IMR-90 (cell line): ENCODE measurements around the gene DCHS1. TPM values are rescaled to one million over a fixed set of nuclear protein-coding genes. Genes with fewer than 3 reads are reported as not detected.
A peak's percentile ranks its signal among the peaks of the same experiment; 100 is the strongest.

ENCODE experiments used
- ATAC-seq: fragments of 200-7000 bp; cut with Tn5 transposase; 2 replicates; pipeline ENCODE4 v1.9.1; 2020; ENCODE audit warnings: low read depth, mild to moderate bottlenecking, moderate library complexity
- BruUV-seq: library from RNA; stranded (reverse); fragments of 400-500 nt; replicated peaks from 2 replicates; lab custom pipeline; 2021; lab: Mats Ljungman, UMichigan
- CTCF ChIA-PET: fragments of 300-600 bp; formaldehyde crosslinking; extraction: SDS; loops from one replicate; lab custom pipeline; 2021; ENCODE audit warnings: antibody characterized with exemption; lab: Yijun Ruan, JAX
- POLR2A ChIA-PET: fragments of 300-600 bp; sonication (Branson Sonifier 250); formaldehyde crosslinking; loops from one replicate; lab custom pipeline; 2022; ENCODE audit warnings: antibody characterized with exemption; ENCODE audit not compliant: unreplicated experiment; lab: Charles Lee
- DNase-seq: peaks from one replicate; pipeline ENCODE4 v3.0.0; 2013
- H2AFZ ChIP-seq: replicated peaks from 2 replicates; pipeline ENCODE3; 2013; ENCODE audit warnings: low read length, mild to moderate bottlenecking; ENCODE audit not compliant: poor library complexity
- H2AK5ac ChIP-seq: 2 replicates; pipeline ENCODE4 v1.6.1; 2013; ENCODE audit warnings: low read depth, low read length, inconsistent platforms
- H2AK9ac ChIP-seq: replicated peaks from 2 replicates; pipeline ENCODE3; 2013; ENCODE audit warnings: mild to moderate bottlenecking, low read depth, low read length, moderate library complexity; ENCODE audit not compliant: poor library complexity
- H2BK120ac ChIP-seq: 2 replicates; pipeline ENCODE4 v1.6.1; 2013; ENCODE audit warnings: low read depth, low read length, inconsistent platforms
- H2BK15ac ChIP-seq: 3 replicates; pipeline ENCODE4 v1.6.1; 2013; ENCODE audit warnings: low read depth, low read length, inconsistent platforms
- H2BK20ac ChIP-seq: 2 replicates; pipeline ENCODE4 v1.6.1; 2013; ENCODE audit warnings: low read depth, mild to moderate bottlenecking, inconsistent platforms, low read length, moderate library complexity
- H2BK5ac ChIP-seq: 2 replicates; pipeline ENCODE4 v1.6.1; 2013; ENCODE audit warnings: mild to moderate bottlenecking, low read depth, low read length, inconsistent platforms; ENCODE audit not compliant: poor library complexity, severe bottlenecking
- H3K14ac ChIP-seq: replicated peaks from 2 replicates; pipeline ENCODE4 v1.6.1; 2013; ENCODE audit warnings: low read depth, low read length, inconsistent platforms
- H3K18ac ChIP-seq: 2 replicates; pipeline ENCODE4 v1.6.1; 2013; ENCODE audit warnings: low read depth, low read length, control low read depth
- H3K23ac ChIP-seq: 2 replicates; pipeline ENCODE4 v1.6.1; 2013; ENCODE audit warnings: low read depth, low read length, inconsistent platforms
- H3K27ac ChIP-seq: 2 replicates; pipeline ENCODE4 v1.5.1; 2013; ENCODE audit warnings: mild to moderate bottlenecking, control low read depth, low read length; ENCODE audit not compliant: insufficient read depth
- H3K27me3 ChIP-seq: 2 replicates; pipeline ENCODE4 v1.6.1; 2013; ENCODE audit warnings: low read length; ENCODE audit not compliant: control insufficient read depth, insufficient read depth
- H3K36me3 ChIP-seq: 2 replicates; pipeline ENCODE4 v1.6.1; 2013; ENCODE audit warnings: low read length, mixed read lengths; ENCODE audit not compliant: control insufficient read depth, insufficient read depth
- H3K4ac ChIP-seq: 2 replicates; pipeline ENCODE4 v1.6.1; 2013; ENCODE audit warnings: low read depth, low read length, inconsistent platforms
- H3K4me1 ChIP-seq: 2 replicates; pipeline ENCODE4 v1.6.1; 2013; ENCODE audit warnings: low read length, mixed read lengths; ENCODE audit not compliant: control insufficient read depth, insufficient read depth
- H3K4me2 ChIP-seq: 2 replicates; pipeline ENCODE4 v1.6.1; 2013; ENCODE audit warnings: low read depth, mild to moderate bottlenecking, control low read depth, low read length, moderate library complexity
- H3K4me3 ChIP-seq: 2 replicates; pipeline ENCODE4 v1.5.1; 2013; ENCODE audit warnings: low read depth, mild to moderate bottlenecking, control low read depth, low read length, moderate library complexity; ENCODE audit not compliant: insufficient read depth
- H3K56ac ChIP-seq: 2 replicates; pipeline ENCODE4 v1.6.1; 2013; ENCODE audit warnings: low read length, inconsistent platforms; ENCODE audit not compliant: insufficient read depth; ENCODE audit errors: extremely low read depth
- H3K79me1 ChIP-seq, 2 experiments: 2 replicates each; pipeline ENCODE4 v1.6.1; 2013; ENCODE audit warnings: low read length in 2 of 2, inconsistent platforms in 1 of 2, low read depth in 1 of 2
- H3K9ac ChIP-seq: 2 replicates; pipeline ENCODE4 v1.6.1; 2013; ENCODE audit warnings: low read depth, low read length, control low read depth
- H3K9me1 ChIP-seq: 2 replicates; pipeline ENCODE4 v1.6.1; 2013; ENCODE audit warnings: low read length, inconsistent platforms; ENCODE audit not compliant: insufficient read depth
- H3K9me3 ChIP-seq: 2 replicates; pipeline ENCODE4 v1.6.1; 2013; ENCODE audit warnings: low read length; ENCODE audit not compliant: control insufficient read depth, insufficient read depth
- H4K20me1 ChIP-seq: 2 replicates; pipeline ENCODE4 v1.6.1; 2013; ENCODE audit warnings: low read length, inconsistent platforms; ENCODE audit not compliant: insufficient read depth
- H4K5ac ChIP-seq: 2 replicates; pipeline ENCODE4 v1.6.1; 2013; ENCODE audit warnings: mild to moderate bottlenecking, low read depth, low read length, control low read depth
- H4K8ac ChIP-seq, 2 experiments: 2 replicates each; pipeline ENCODE4 v1.6.1; 2013; ENCODE audit warnings: low read depth in 2 of 2, low read length in 2 of 2, control low read depth in 1 of 2, inconsistent platforms in 1 of 2
- H4K91ac ChIP-seq: 2 replicates; pipeline ENCODE4 v1.6.1; 2013; ENCODE audit warnings: low read depth, low read length, inconsistent platforms; ENCODE audit not compliant: insufficient read depth
- CEBPB ChIP-seq: IDR thresholded peaks from 2 replicates; pipeline ENCODE4 v1.6.1; 2012; ENCODE audit warnings: low read depth, low read length, improper control_type of control experiment
- WGBS, 2 experiments: methylation state at CpG; one replicate each; pipeline versions ENCODE4 v1.1.5 to v1.1.7; 2013; ENCODE audit warnings: missing lambda C conversion rate in 2 of 2; ENCODE audit not compliant: insufficient read length in 1 of 2; ENCODE audit errors: extremely low coverage in 2 of 2; 5-methylcytosine and 5-hydroxymethylcytosine counted together
- dilution Hi-C: fragments of 300-500 bp; cut with HindIII; formaldehyde crosslinking; loops from one replicate; pipeline ENCODE4 v1.14.3; 2018; ENCODE audit warnings: low sequenced_read_pairs; ENCODE audit not compliant: unreplicated experiment
- in situ Hi-C: fragments of 300-500 bp; cut with MboI; formaldehyde crosslinking; loops from 3 replicates; pipeline ENCODE4 v1.14.3; 2019; ENCODE audit warnings: low sequenced_read_pairs, inconsistent platforms, mixed read lengths
- intact Hi-C: fragments of 100-400 bp; cut with micrococcal nuclease; formaldehyde crosslinking; loops from 2 replicates; pipeline ENCODE4 v1.10.0; 2022
- polyA plus RNA-seq, 3 experiments: library from polyadenylated mRNA; depleted of rRNA; stranded (reverse); fragments of >200 nt; gene quantifications; 2 replicates each; pipeline ENCODE4 v1.2.3, GENCODE V29; 2012; ENCODE audit warnings: low replicate concordance in 1 of 3
- total RNA-seq: library from RNA; depleted of rRNA; stranded (reverse); fragments of >200 nt; gene quantifications from 2 replicates; pipeline ENCODE4 v1.2.3, GENCODE V29; 2012
- TF ChIP-seq, protein P1 (sequence below): fragments of 150-350 bp; IDR thresholded peaks from 2 replicates; pipeline ENCODE4 v1.6.1; 2016; ENCODE audit warnings: low read depth, mild to moderate bottlenecking, low read length, moderate library complexity, borderline replicate concordance
- TF ChIP-seq, protein P2 (sequence below): conservative IDR thresholded peaks from 2 replicates; pipeline ENCODE4 v1.5.1; 2012; ENCODE audit warnings: mild to moderate bottlenecking, low read depth, low read length, improper control_type of control experiment

DCHS1 gene
- total and polyA plus RNA-seq, 2 of the 4 experiments (the other 2 are of a cell fraction): 1.4 to 3.3 TPM

DNA sequence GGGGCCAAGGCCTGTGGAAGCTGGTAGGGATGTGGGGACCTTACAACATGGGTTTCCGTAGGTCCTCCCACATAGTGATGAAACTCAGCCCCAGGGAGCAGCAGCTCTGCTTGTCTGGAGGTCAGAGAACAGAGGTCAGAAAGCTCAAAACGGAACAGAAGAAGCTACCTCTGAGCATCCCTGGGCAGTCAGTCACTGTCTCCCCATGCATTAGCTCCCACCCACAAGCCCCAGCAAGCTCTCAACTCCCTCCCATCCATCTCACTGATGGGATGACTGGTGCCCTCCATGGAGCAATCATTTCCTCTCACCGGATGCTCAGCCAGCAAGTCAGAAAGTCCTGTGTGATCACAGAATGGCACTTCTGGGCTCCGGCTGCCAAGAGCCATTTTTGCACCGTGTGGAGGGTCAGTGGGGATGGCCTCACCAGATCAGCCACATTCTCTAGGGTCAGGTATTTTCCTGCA, 38.3 kb downstream of the DCHS1 start:
- Histone ChIP-seq H3K9me1 (peaks cover 19% of the 10 kb centered on the region), H3K4me3 (no peak overlapping the region), H2AK9ac (peak overlapping the region; percentile 58), H3K4me2 (peak overlapping the region; percentile 91), H2AK5ac (peak overlapping the region; percentile 55), H2AFZ (no peak overlapping the region), H2BK20ac (0 out of 2 replicates have a peak overlapping the region, but pooled peaks have one; percentile 9), H3K23ac (0 out of 2 replicates have a peak overlapping the region, but pooled peaks have one; percentile 3), H3K27me3 (no peaks in the 10 kb centered on the region), H3K9ac (no peak overlapping the region), H2BK15ac (0 out of 3 replicates have a peak overlapping the region, but pooled peaks have one; percentile 40), H3K4ac (peak overlapping the region; percentile 75), H3K14ac (peak overlapping the region; percentile 16; the same call in 1 of the 2 replicates), H3K36me3 (peaks cover 24% of the 10 kb centered on the region; the same call in 1 of the 2 replicates), H3K79me1 (peaks cover 9 to 57% of the 10 kb centered on the region in 2 experiments), H2BK5ac (peak overlapping the region; percentile 39), H4K91ac (peak overlapping the region; percentile 61), H3K9me3 (no peaks in the 10 kb centered on the region), H4K8ac (peak overlapping the region in 1 of 2 experiments; percentile 32; a peak in 1 of 4 replicates), H3K18ac (no peak overlapping the region), H4K20me1 (peaks cover 10% of the 10 kb centered on the region), H4K5ac (no peak overlapping the region), H3K27ac (peak overlapping the region; percentile 30), H2BK120ac (peak overlapping the region; percentile 30; the same call in 1 of the 2 replicates), H3K56ac (no peak overlapping the region), H3K4me1 (peaks cover 9% of the 10 kb centered on the region)
- POLR2A ChIA-PET: interaction anchor here (1.1 kb wide), 1 partner anchor 9 kb away, joined by 4 read pairs; no protein-coding TSS in a partner anchor
- DNase-seq (no peak), ATAC-seq (no peak)
- intact Hi-C loops: loop anchor here (5.0 kb wide), 1 partner anchor 140 kb away; no protein-coding TSS in a partner anchor
- 0 out of 2 replicates have a peak, but pooled peaks have one; percentile 37 for TF ChIP-seq CEBPB
- TF ChIP-seq, protein P1, sequence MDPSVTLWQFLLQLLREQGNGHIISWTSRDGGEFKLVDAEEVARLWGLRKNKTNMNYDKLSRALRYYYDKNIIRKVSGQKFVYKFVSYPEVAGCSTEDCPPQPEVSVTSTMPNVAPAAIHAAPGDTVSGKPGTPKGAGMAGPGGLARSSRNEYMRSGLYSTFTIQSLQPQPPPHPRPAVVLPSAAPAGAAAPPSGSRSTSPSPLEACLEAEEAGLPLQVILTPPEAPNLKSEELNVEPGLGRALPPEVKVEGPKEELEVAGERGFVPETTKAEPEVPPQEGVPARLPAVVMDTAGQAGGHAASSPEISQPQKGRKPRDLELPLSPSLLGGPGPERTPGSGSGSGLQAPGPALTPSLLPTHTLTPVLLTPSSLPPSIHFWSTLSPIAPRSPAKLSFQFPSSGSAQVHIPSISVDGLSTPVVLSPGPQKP: no peak
- TF ChIP-seq, protein P2, sequence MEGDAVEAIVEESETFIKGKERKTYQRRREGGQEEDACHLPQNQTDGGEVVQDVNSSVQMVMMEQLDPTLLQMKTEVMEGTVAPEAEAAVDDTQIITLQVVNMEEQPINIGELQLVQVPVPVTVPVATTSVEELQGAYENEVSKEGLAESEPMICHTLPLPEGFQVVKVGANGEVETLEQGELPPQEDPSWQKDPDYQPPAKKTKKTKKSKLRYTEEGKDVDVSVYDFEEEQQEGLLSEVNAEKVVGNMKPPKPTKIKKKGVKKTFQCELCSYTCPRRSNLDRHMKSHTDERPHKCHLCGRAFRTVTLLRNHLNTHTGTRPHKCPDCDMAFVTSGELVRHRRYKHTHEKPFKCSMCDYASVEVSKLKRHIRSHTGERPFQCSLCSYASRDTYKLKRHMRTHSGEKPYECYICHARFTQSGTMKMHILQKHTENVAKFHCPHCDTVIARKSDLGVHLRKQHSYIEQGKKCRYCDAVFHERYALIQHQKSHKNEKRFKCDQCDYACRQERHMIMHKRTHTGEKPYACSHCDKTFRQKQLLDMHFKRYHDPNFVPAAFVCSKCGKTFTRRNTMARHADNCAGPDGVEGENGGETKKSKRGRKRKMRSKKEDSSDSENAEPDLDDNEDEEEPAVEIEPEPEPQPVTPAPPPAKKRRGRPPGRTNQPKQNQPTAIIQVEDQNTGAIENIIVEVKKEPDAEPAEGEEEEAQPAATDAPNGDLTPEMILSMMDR: no peak
- dilution Hi-C loops: no loop called here
- WGBS, 2 experiments: 83% methylated on average over 1 of the region's 5 CpGs; no CpG with 5 or more reads in 1 of the 2 experiments
- CTCF ChIA-PET: interaction anchor here (1.0 to 2.4 kb wide), 5 partner anchors 32 to 80 kb away, joined by 3 to 17 read pairs (median 3); partner anchors contain the start of gene MRPL17
- BruUV-seq: no TSS peak
- in situ Hi-C loops: loop anchor here (5.0 kb wide), 1 partner anchor 65 kb away; the partner anchor contains the start of gene MRPL17
